Adrenal gland (tissue), 5 donors: ENCODE results near the gene LRRC9.

Experiments used
- POLR2A ChIP-seq, 2 donors: fragments of 450-650 bp; IDR thresholded peaks; one replicate each; pipeline ENCODE4 v1.6.1; 2017; ENCODE audit warnings: antibody characterized with exemption in 2 of 2, mild to moderate bottlenecking in 2 of 2, moderate library complexity in 1 of 2
- TF ChIP-seq, protein P1 (sequence below), 6 experiments: fragments of 450-650 bp in 4 of 6; fragments of 200-600 bp in 2 of 6; sonication (generic) in 1 of 6; IDR thresholded peaks; 1 replicate in 5 of 6; 2 replicates in 1 of 6; pipeline versions ENCODE4 v1.5.1 to v1.8.0; 2016 to 2021; ENCODE audit warnings: antibody characterized with exemption in 6 of 6, mild to moderate bottlenecking in 2 of 6, moderate library complexity in 1 of 6
- donor health status: DM: no; HTN: no; CAD: no.

DNA sequence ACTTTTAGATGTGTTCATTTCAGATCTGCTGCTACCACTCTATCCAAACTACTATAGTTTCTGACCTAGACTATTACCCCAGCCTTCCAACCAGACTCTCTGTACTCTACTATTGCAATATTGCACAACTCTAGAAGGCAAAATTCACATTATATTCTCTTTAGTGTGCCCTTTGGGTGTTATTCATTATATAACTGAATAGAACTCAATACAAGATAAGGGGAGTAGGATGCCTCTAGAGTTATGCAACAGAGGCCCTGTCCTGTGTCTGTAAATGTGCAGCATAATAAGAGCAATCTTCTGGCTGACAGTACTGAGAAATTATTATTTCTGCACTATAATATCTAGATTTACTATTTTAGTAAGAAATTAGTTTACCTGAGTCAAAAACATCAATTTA lies 63.1 kb downstream of the LRRC9 start:
- TF ChIP-seq, protein P1, sequence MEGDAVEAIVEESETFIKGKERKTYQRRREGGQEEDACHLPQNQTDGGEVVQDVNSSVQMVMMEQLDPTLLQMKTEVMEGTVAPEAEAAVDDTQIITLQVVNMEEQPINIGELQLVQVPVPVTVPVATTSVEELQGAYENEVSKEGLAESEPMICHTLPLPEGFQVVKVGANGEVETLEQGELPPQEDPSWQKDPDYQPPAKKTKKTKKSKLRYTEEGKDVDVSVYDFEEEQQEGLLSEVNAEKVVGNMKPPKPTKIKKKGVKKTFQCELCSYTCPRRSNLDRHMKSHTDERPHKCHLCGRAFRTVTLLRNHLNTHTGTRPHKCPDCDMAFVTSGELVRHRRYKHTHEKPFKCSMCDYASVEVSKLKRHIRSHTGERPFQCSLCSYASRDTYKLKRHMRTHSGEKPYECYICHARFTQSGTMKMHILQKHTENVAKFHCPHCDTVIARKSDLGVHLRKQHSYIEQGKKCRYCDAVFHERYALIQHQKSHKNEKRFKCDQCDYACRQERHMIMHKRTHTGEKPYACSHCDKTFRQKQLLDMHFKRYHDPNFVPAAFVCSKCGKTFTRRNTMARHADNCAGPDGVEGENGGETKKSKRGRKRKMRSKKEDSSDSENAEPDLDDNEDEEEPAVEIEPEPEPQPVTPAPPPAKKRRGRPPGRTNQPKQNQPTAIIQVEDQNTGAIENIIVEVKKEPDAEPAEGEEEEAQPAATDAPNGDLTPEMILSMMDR (IDR thresholded peaks at IDR 0.05): no peak
- no peak for TF ChIP-seq POLR2A (IDR thresholded peaks at IDR 0.05)
